AG04449 (cell line): Measurements from ENCODE around the gene SLC44A1.

Experiments used
- CTCF ChIA-PET: fragments of 350-600 bp; formaldehyde crosslinking; extraction: SDS; loops from one replicate; lab custom pipeline; 2021; ENCODE audit warnings: antibody characterized with exemption; lab: Yijun Ruan, JAX
- POLR2A ChIA-PET: fragments of 400-600, 350-600 bp; formaldehyde crosslinking; extraction: SDS; loops from one replicate; lab custom pipeline; 2020; ENCODE audit warnings: antibody characterized with exemption, inconsistent platforms; lab: Yijun Ruan, JAX
- DNase-seq: peaks from one replicate; pipeline ENCODE4 v3.0.0-alpha.2; 2010; ENCODE audit warnings: low read depth, low spot score
- H3K4me3 ChIP-seq: 2 replicates; pipeline ENCODE4 v1.5.1; 2011; ENCODE audit warnings: low read depth, mild to moderate bottlenecking, control low read depth, low read length
- CTCF ChIP-seq: IDR thresholded peaks from one replicate; pipeline ENCODE4 v1.5.1; 2011; ENCODE audit warnings: mild to moderate bottlenecking, moderate library complexity, low read length, control low read depth, inconsistent platforms; ENCODE audit not compliant: insufficient read depth; ENCODE audit errors: missing control alignments

The SLC44A1 gene

GRCh38 chr9:105302728-105303127, 58.3 kb downstream of the SLC44A1 start:
- H3K4me3 ChIP-seq: no peak overlapping the region
- TF ChIP-seq CTCF: no peak
- ChIA-PET POLR2A (no interaction called here), CTCF (no interaction called here)
- no peak for DNase-seq

- no peak for TF ChIP-seq CTCF
- ChIA-PET POLR2A (interaction anchor here (0.7 kb wide), 1 partner anchor 14 kb away, joined by 5 read pairs; no protein-coding TSS in a partner anchor), CTCF (no interaction called here)
- DNase-seq: no peak
- H3K4me3 ChIP-seq: no peak overlapping the region
Measured at GRCh38 chr9:105305856-105306255, 61.4 kb downstream of the SLC44A1 start.

- TF ChIP-seq CTCF: no peak
- H3K4me3 ChIP-seq: no peak overlapping the region
- no peak for DNase-seq
- ChIA-PET CTCF (no interaction called here), POLR2A (no interaction called here)
Measured at GRCh38 chr9:105306351-105307140, 62.1 kb downstream of the SLC44A1 start.

GRCh38 chr9:105307591-105308130, 63.2 kb downstream of the SLC44A1 start:
- POLR2A ChIA-PET: interaction anchor here (0.5 to 0.7 kb wide), 2 partner anchors 32 to 246 kb away, joined by 3 read pairs; no protein-coding TSS in a partner anchor
- no peak for DNase-seq
- CTCF ChIA-PET: no interaction called here
- no peak overlapping the region for H3K4me3 ChIP-seq
- no peak for TF ChIP-seq CTCF

GRCh38 chr9:105308461-105309341, 64.2 kb downstream of the SLC44A1 start:
- POLR2A ChIA-PET: no interaction called here
- no peak overlapping the region for H3K4me3 ChIP-seq
- no peak for DNase-seq

More at GRCh38 chr9:105308461-105309341, 64.2 kb downstream of the SLC44A1 start:
- CTCF ChIA-PET: interaction anchor here (1.5 kb wide), 1 partner anchor 22 kb away, joined by 3 read pairs; no protein-coding TSS in a partner anchor
- TF ChIP-seq CTCF: no peak
